OCI-LY1 (cell line): ENCODE results near the gene OSTN.

Experiments
- H2AFZ ChIP-seq: fragments of 200-600 bp; sonication (generic), shearing (Covaris generic); 2 replicates; pipeline ENCODE4 v1.6.0; 2014; ENCODE audit warnings: antibody characterized with exemption, mild to moderate bottlenecking, low read length
- H3F3A ChIP-seq: fragments of 200-600 bp; sonication (generic), shearing (Covaris generic); 2 replicates; pipeline ENCODE4 v1.6.0; 2014; ENCODE audit warnings: mild to moderate bottlenecking, antibody characterized with exemption, low read length, moderate library complexity; ENCODE audit not compliant: insufficient read depth
- H3K27ac ChIP-seq: fragments of 200-600 bp; sonication (generic); 2 replicates; pipeline ENCODE4 v1.5.1; 2014; ENCODE audit warnings: low read length, mixed run types, mild to moderate bottlenecking, low read depth; ENCODE audit not compliant: poor library complexity, severe bottlenecking
- H3K27me3 ChIP-seq: fragments of 200-600 bp; sonication (generic); 2 replicates; pipeline ENCODE4 v1.6.0; 2014; ENCODE audit warnings: antibody characterized with exemption, mild to moderate bottlenecking, low read length, moderate library complexity; ENCODE audit not compliant: insufficient read depth
- H3K36me3 ChIP-seq: fragments of 200-600 bp; sonication (generic); 2 replicates; pipeline ENCODE4 v1.6.1; 2014; ENCODE audit warnings: mild to moderate bottlenecking, antibody characterized with exemption, low read length, moderate library complexity, mixed read lengths; ENCODE audit not compliant: insufficient read depth
- H3K4me1 ChIP-seq: fragments of 200-600 bp; sonication (generic); 2 replicates; pipeline ENCODE4 v1.5.1; 2014; ENCODE audit warnings: mild to moderate bottlenecking, low read length, moderate library complexity; ENCODE audit not compliant: insufficient read depth, severe bottlenecking
- H3K4me2 ChIP-seq: fragments of 200-600 bp; sonication (generic), shearing (Covaris generic); 2 replicates; pipeline ENCODE4 v1.6.1; 2014; ENCODE audit warnings: low read length
- H3K4me3 ChIP-seq: fragments of 200-600 bp; sonication (generic); 2 replicates; pipeline ENCODE4 v1.5.1; 2014; ENCODE audit warnings: low read length, low read depth, mild to moderate bottlenecking, mixed read lengths; ENCODE audit not compliant: poor library complexity, severe bottlenecking
- H3K79me2 ChIP-seq: fragments of 200-600 bp; shearing (Covaris generic); 2 replicates; pipeline ENCODE4 v1.6.1; 2016; ENCODE audit warnings: mixed run types, low read length, mixed read lengths; ENCODE audit not compliant: insufficient read depth
- H3K9ac ChIP-seq: fragments of 200-600 bp; sonication (generic), shearing (Covaris generic); 2 replicates; pipeline ENCODE4 v1.6.1; 2014; ENCODE audit warnings: mild to moderate bottlenecking, low read length, mixed read lengths
- H3K9me2 ChIP-seq: fragments of 200-600 bp; sonication (generic), shearing (Covaris generic); 2 replicates; pipeline ENCODE4 v1.6.1; 2014; ENCODE audit warnings: low read depth, mild to moderate bottlenecking, low read length, mixed read lengths
- H3K9me3 ChIP-seq: fragments of 200-600 bp; shearing (Covaris generic); 2 replicates; pipeline ENCODE4 v1.6.1; 2014; ENCODE audit warnings: low read length, mixed read lengths
- H4K20me1 ChIP-seq: fragments of 200-600 bp; sonication (generic), shearing (Covaris generic); 2 replicates; pipeline ENCODE4 v1.6.0; 2016; ENCODE audit warnings: mild to moderate bottlenecking, low read length; ENCODE audit not compliant: insufficient read depth
- EZH2 ChIP-seq: fragments of 200-600 bp; sonication (generic), shearing (Covaris generic); IDR thresholded peaks from 2 replicates; pipeline ENCODE4 v1.8.0; 2017; ENCODE audit warnings: borderline replicate concordance, mixed run types, mild to moderate bottlenecking, antibody characterized with exemption, low read length, moderate library complexity, mixed read lengths
- TF ChIP-seq, protein P1 (sequence below): fragments of 200-600 bp; sonication (generic), shearing (Covaris generic); IDR thresholded peaks from 2 replicates; pipeline ENCODE4 v1.5.1; 2017; ENCODE audit warnings: mild to moderate bottlenecking, antibody characterized with exemption, low read length, moderate library complexity, mixed read lengths

Gene OSTN

DNA sequence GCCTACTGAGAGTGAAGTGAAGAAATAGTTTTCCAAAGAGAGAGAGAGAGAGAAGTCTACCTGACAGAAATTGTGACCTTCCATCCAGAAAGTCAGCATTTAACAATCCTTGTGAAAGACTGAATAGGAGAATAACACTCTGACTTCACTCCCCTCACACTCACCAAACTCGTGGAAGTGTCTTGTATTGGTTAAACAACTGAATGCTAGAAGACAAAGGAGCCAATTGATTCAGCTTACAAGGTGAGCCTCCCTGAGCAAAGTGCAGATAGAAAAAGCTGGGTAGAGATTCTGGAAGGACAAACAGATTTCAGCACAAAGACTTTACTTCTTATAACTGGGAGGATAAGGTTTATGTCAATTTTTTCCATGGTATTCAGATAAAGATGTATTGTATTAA is 40.8 kb upstream of the OSTN start:
- no peak overlapping the region for H3K4me3 ChIP-seq
- no peaks in the 10 kb centered on the region; the same call in 1 of the 2 replicates for H3K9me2 ChIP-seq
- H3K79me2 ChIP-seq: no peaks in the 10 kb centered on the region
- TF ChIP-seq EZH2: no peak
- TF ChIP-seq, protein P1, sequence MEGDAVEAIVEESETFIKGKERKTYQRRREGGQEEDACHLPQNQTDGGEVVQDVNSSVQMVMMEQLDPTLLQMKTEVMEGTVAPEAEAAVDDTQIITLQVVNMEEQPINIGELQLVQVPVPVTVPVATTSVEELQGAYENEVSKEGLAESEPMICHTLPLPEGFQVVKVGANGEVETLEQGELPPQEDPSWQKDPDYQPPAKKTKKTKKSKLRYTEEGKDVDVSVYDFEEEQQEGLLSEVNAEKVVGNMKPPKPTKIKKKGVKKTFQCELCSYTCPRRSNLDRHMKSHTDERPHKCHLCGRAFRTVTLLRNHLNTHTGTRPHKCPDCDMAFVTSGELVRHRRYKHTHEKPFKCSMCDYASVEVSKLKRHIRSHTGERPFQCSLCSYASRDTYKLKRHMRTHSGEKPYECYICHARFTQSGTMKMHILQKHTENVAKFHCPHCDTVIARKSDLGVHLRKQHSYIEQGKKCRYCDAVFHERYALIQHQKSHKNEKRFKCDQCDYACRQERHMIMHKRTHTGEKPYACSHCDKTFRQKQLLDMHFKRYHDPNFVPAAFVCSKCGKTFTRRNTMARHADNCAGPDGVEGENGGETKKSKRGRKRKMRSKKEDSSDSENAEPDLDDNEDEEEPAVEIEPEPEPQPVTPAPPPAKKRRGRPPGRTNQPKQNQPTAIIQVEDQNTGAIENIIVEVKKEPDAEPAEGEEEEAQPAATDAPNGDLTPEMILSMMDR: no peak
- no peaks in the 10 kb centered on the region for H3K4me1 ChIP-seq
- H3K9me3 ChIP-seq: no peaks in the 10 kb centered on the region
- H3K9ac ChIP-seq: no peak overlapping the region
- no peaks in the 10 kb centered on the region; the same call in 1 of the 2 replicates for H4K20me1 ChIP-seq
- no peaks in the 10 kb centered on the region for H3K27me3 ChIP-seq
- H3K4me2 ChIP-seq: no peak overlapping the region
- H3K36me3 ChIP-seq: no peaks in the 10 kb centered on the region
- no peaks in the 10 kb centered on the region for H3F3A ChIP-seq
- no peak overlapping the region for H2AFZ ChIP-seq
- no peak overlapping the region for H3K27ac ChIP-seq

DNA sequence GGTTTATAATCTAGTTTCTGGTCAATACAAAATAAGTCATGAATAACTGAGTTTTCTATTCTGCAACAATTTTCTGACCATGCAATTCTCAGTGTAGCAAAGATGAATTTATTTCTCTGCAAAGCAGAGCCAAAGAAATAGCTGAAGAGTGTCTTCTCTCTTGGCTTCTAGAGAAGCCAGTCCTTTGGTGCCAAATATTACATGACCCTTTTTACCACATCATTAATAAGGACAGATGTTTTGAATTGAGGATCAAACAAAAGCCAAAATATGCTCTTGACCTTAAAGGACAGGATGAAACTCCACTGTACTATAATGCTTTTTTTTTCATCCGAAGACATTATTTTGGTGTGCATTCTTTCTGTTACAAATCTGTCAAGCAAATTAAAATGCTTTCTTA is 40.2 kb upstream of the OSTN start:
- Histone ChIP-seq H3K4me3 (no peak overlapping the region), H3K27me3 (no peaks in the 10 kb centered on the region), H3K79me2 (no peaks in the 10 kb centered on the region), H3K27ac (no peak overlapping the region), H3F3A (no peaks in the 10 kb centered on the region), H4K20me1 (no peaks in the 10 kb centered on the region; the same call in 1 of the 2 replicates), H2AFZ (no peak overlapping the region), H3K4me1 (no peaks in the 10 kb centered on the region), H3K9me3 (no peaks in the 10 kb centered on the region), H3K4me2 (no peak overlapping the region), H3K9me2 (no peaks in the 10 kb centered on the region; the same call in 1 of the 2 replicates), H3K36me3 (no peaks in the 10 kb centered on the region), H3K9ac (no peak overlapping the region)
- TF ChIP-seq, protein P1: no peak
- TF ChIP-seq EZH2: no peak

DNA sequence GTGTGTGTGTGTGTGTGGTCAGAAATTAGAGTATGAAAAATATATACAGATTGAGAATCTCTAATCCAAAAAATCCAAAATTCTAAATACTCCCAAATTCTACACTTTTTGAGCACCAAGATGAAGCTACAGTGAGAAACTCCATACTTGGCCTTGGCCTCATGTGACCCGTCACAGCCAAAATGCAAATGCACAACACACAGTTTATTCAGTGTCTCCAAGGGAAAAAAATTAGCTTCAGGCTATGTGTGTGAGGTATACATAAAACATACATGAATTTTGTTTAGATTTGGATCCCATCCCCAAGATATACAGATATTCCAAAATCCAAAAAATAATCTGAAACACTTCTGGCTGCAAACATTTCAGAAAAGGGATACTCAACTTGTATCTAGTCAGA is 33.2 kb upstream of the OSTN start:
- H4K20me1 ChIP-seq: no peaks in the 10 kb centered on the region
- H3K4me3 ChIP-seq: no peak overlapping the region
- no peak overlapping the region for H3K4me2 ChIP-seq
- H2AFZ ChIP-seq: no peak overlapping the region
- no peaks in the 10 kb centered on the region for H3K36me3 ChIP-seq
- no peaks in the 10 kb centered on the region; the same call in 1 of the 2 replicates for H3K9me2 ChIP-seq
- no peaks in the 10 kb centered on the region for H3K27me3 ChIP-seq
- no peaks in the 10 kb centered on the region for H3K4me1 ChIP-seq
- no peaks in the 10 kb centered on the region for H3K9me3 ChIP-seq
- no peak for TF ChIP-seq EZH2
- TF ChIP-seq, protein P1: no peak
- no peak overlapping the region for H3K27ac ChIP-seq
- H3F3A ChIP-seq: no peaks in the 10 kb centered on the region
- H3K79me2 ChIP-seq: no peaks in the 10 kb centered on the region
- H3K9ac ChIP-seq: no peak overlapping the region
